NOMO-1 treated with DMSO at 0.1 percent for 48 hours (cell line): ENCODE data around the gene PRRG4.
"Not testable (repeated sequence)": the region's sequence is repeated elsewhere in the genome, so short reads cannot be mapped to it uniquely, and the experiment has no call there.

Experiments used
- DNase-seq: peaks from one replicate; lab custom pipeline; 2025; ENCODE audit not compliant: unreplicated experiment; lab: John Stamatoyannopoulos, UW

The PRRG4 gene

DNA sequence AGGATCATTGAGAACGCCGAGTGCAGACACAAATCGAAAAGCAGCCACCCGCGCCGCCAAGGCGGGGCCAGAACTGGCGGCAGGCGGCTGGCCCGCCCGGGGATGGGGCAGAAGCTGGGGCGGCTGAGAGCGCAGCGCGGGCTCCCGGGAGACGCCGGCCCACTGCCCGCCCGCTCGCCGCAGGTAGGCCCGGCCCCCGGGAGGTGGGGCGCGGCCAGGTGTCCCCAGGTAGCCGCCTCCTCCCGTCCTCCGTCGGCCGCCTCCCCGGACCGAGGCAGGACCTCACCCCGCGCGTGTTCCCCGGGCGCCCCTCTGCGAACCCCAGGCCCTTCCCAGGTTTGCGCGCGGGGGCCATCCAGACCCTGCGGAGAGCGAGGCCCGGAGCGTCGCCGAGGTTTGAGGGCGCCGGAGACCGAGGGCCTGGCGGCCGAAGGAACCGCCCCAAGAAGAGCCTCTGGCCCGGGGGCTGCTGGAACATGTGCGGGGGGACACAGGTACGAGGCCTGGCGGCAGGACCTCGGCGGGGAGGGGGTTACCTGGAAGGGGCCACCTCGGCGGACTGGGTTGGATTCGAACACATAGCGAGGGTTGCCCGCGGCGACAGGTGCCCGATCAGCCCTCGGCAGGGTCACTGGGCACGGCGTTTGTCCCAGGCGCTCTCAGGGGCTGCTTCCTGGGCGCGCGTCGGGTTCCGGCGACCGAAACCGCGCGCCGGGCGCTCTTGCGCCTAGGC is at the start of gene PRRG4:
PRRG4 (plus strand) TSS at position 248 of the 733 bp plus-strand sequence. CDS start 603 bp downstream, outside the sequence.
- peak; percentile 80 for DNase-seq

DNA sequence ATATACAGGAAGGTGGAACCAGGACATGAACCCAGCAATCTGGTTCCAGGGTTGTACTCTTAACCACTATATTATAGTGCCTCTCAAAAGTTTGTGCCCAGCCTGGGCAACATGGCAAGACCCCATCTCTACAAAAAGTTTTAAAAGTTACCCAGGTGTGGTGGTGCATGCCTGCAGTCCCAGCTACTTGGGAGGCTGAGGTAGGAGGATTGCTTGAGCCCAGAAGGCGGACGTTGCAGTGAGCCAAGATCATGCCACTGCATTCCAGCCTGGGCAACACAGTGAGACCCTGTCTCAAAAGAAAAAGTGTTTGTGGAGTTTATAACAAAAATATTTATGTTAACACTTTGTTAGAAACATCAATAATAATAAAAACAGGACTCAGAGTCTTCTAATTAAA is 48.9 kb upstream of the PRRG4 start:
- not testable (repeated sequence) for DNase-seq

DNA sequence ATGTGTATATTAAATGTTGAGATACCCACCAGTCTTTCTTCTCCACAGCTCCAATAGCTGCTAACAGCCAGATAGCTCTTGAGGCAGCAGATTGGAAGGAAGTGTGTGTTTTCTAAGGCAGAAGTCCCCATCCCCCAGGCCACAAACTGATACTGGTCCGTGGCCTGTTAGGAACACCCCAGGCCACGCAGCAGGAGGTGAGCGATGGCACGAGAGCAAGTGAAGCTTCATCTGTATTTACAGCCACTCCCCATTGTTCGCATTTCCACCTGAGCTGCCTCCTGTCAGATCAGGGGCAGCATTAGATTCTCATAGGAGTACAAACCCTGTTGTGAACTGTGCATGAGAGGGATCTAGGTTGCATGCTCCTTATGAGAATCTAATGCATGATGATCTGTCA is 48.0 kb upstream of the PRRG4 start:
- no peak for DNase-seq

DNA sequence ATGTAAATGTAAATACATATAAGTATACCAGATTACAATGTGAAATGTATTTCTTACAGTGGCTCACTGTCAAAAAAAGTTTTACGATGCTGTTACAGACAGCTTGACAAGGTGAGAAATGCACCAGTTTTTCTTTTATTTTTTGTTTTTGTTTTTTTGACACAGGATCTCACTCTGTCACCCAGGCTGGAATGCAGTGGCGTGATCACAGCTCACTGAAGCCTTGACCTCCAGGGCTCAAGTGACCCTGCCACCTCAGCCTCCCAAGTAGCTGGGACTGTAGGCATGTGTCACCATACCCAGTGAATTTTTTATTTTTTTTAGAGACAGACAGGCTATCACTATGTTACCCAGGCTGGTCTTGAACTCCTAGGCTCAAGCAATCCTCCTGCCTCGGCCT is 44.5 kb upstream of the PRRG4 start:
- no peak for DNase-seq

DNA sequence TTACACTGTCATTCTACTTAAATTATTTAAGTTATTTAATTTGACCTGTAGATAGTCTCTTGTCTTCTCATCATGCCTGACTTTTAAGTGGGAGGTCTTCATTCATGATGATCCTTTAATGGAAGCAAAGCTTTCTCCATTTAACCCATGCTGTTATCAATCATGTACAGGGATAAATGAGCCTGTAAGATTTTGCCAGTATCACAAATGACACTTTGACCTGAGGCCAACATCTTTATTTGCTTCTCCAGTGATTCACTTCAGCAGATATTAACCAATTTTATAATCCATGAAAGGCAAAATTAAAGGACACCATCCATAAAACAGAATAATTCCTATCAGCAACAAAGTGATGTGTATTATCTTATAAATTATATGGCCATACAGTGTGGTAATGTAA is 42.9 kb upstream of the PRRG4 start:
- DNase-seq, result no peak

DNA sequence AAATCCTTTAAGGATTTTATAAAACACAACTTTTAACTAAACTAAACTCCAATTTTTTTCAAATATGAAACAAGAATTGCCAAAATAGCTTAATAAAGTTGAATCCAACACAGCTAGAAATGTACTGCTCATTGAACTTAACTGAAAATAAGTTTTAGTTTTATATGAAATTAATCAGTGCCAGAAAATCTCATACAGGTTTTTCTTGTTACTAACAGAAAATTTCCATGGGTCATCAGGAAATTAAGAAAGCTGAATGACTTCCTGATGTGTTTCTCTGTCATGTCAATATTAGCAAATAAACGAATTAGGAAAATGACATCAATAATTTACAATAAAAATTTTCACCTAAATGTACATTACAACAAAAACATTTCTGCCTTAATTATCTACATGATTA is 38.8 kb upstream of the PRRG4 start:
- DNase-seq, result no peak

DNA sequence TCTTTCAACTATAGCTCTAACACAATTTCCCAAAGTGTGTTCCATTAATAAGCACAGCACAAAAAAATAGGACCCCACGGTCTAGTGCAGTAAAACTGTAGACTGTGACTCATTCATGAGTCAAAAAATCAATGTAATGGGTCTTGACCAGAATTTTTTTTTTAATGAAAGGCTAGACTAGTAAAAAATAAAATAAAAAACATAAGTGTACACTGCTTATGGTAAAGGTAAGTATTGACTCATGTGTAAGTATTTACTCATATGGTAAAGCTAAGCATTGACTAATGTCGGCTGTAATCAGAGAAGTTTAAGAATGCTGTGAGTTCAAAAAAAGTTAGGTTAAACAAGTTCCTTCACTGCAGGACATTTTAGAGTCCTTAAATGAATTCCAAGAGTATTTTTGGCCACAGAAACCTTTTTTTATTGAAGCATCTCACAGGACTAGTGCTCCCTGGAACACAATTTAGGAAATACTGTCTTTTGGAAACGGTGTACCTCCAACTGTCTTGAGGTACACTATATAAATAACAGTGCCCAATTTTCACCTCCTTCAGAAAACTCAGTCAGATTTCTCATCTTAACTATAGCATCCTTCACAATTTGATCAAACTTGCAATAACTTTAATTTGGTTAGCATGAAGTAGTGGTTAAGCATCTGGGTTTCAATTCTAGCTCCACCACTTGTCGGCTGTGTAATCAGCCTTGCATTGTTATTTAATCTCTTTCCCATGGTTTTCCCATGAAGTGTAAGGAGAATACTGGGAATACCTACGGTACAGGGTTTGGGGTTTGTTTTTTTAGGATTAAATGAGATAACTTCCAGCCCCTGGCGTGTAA is 37.4 kb upstream of the PRRG4 start:
- DNase-seq, result no peak

DNA sequence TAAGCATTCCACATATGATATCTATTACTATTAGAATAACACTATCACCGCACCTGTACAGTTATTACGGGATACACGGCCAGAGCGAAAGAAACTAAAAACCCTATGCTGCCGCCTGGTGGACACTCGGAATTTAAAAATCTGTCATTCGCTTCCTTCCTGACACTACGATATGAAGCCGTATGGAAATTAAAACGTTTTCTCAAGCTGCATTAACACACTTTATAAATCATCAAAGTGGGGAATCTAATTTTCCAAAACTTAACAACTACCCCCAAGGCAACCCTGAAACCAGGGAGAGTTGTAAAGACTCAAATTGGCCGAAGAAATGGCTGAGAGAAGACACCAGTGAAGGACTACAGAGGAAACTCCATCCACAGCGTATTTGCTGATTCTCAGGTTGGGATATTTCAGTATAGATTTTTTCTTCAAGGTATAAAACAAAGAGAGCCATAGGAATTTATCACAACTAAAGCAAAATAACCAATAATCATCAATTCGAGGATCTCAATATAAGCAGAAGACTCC is 36.7 kb upstream of the PRRG4 start:
- peak; percentile 21 for DNase-seq

DNA sequence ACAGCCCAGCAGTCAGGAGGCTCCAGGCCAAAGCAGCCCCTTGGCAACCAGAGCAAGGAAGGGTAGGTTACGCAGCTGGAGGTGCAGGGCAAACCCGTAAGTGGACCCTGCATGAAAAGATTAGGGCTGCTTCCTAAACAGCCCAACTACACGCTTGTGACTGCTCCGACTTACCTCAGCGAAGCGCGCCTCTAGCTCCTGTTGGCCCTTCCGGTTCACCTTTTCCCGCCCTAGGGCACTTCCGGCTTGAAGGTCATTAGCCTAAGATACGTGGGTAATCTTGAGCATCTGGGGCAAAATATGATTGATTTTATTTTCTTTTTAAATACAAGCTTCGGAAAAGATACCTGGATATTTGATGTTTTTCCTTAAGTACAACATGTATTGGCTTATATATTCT is 35.3 kb upstream of the PRRG4 start, which contains the start of gene CCDC73:
CCDC73 (minus strand) TSS at position 224 of the 400 bp plus-strand sequence. CDS start 34,419 bp downstream, outside the sequence.
- no peak for DNase-seq

DNA sequence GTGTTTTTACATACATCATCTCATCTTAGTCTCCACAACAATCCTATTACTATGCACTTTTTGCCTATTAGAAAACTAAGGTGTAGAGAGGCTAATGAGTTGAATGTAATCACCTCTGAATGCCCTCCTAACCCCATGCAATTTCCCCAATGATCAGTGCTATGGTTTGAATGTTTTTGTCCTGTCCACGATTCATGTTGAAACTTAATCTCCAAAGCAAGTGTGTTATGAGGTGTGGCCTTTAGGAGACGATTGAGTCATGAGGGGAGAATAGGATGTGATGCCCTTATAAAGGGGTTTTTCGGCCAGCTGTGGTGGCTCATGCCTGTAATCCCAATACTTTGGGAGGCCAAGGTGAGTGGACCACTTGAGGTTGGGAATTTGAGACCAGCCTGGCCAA is 33.3 kb upstream of the PRRG4 start:
- no peak for DNase-seq

DNA sequence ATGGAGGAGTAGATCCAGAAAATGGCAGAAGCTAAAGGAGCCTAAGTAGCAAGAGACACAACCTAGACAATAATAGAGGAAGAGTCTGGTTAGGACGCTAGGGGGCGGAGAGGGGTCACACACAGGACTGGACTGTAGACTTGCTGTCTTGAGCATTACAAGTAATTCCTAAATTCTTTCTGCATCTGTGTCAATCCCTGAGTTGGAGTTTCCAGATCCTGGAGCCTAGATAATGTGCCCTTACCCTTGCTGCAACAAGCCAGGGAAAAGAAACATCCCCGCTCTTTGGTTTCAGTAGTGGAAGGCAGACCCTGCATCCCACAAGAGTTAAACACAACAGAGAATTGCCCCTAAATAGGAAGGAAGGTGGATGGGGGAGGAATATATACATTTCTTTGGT is 20.4 kb upstream of the PRRG4 start:
- peak; percentile 69 for DNase-seq

DNA sequence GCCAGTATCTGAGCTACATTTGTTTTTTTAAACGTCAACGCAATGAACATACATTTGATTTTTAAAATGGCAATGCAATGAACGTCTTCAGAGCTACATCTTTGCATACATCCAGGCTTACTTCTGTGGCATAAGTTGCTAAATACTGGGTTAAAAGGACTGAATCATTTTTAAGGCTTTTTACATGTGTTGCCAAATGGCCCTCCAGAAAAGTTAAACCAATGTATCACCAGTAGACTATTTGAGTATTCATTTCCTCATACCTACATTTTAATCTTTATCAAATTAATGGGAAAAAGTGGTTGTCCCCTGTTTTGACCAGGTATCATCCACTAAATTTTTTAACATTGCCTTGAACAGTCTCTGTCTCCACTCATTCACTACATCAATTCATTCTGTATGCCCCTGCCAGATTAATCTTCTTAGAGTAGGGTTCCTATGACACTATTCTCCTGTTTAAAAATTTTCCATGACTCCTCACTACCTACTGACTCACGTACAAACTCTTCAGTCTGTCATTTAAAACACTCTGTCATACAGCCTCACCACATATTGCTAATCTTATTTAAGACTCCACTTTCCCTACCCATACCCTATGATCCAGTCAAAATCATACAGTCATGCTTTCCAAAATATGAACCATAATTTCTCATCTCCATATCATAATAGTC is 12.4 kb upstream of the PRRG4 start:
- DNase-seq, result no peak

DNA sequence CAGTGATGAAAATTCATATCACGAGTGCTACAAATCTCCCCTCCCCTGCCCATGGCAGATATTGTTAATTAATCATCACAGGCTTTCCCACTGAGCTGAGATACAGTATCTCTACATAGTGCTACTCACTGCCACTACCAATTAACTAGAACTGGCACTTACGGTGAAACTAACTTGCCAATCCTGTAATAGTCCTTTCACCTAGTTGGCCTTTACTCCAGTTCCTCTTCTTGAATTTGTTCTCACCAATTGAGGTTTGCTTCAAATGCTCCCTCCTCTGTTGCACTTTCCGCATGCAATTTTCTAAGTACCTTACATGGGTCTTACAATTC is 11.9 kb upstream of the PRRG4 start:
- DNase-seq, result no peak

DNA sequence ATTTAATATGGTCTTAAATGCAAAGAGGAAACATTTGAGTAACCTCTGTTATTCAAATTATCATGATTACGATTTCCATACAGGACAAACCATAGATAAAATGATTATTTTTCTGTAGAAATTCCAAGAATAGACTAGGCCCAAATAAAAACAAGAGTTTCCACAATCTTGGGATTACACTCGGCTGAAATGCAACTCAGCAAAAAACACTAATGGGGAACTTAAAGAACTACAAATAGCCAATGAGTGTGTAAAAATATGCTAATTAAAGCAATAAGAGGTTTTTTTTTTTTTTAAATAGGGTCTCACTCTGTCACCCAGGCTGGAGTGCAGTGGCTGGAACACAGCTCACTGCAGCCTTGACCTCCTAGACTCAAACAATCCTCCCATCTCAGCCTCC is 10.5 kb upstream of the PRRG4 start:
- DNase-seq, result no peak

DNA sequence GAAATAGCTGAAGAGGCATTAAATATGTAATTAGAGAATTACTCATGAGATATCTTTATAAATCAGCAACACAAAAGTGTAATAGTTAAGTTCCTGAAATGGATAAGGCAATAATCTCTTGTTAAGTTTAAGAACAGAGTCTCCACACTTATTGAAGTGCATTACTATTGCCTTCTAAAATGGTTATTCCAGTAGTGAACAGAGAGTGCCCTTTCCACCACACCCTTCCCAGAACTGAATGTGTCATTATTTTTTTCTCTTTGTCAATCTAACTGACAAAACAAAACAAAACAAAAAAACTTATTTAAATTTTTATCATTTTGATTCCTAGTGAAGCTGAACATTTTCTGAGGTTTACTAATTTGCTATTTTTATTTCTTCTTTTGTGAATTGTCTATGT is 9.2 kb upstream of the PRRG4 start:
- no peak for DNase-seq

DNA sequence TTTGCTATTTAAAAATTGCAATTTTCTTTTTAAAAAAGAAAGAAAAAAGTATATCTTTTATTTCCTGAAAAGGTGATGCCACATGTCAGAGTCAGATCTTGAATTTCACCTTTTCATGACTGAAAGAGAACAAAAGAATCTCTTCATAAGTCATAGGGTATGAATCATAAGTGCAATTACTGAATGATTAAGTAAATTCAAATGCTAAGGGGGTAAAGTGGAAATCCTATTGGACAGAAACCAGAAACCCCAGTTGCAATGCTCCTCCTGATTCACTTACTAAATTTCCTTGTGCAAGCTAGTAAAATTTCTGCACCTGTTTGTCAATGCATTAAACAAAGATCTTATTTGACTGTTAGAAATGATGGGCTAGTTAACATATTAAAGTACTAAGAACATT is 8.2 kb upstream of the PRRG4 start:
- peak; percentile 21 for DNase-seq

DNA sequence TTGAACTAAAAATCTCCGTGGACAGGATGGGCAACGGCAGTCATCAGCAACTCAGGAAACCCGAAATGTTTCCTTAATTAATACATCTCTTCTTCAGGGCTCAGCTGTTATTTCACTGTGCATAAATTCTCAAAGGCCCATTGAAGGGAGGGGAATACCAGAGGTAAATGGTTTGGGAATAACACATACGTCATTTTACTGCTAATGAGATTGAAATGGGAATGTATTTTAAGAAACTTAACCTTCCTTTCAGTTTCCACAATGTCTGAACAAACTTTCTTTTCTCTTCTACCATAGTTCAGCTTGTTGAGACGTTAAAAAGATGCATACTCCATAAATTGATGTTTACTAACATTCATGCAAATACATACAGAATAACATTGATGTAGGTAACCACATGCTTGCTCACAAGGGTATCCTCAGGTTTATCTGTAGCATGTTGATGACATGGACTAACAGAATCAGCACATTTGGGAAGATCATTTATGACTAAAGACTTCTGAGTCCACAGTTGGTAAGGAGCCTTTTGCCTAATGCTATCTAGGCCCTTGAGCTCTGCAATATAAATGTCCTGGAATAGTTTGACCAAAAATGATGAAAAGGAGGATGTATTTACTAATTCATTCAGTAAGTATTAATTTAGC is 7.7 kb upstream of the PRRG4 start:
- DNase-seq, result no peak

DNA sequence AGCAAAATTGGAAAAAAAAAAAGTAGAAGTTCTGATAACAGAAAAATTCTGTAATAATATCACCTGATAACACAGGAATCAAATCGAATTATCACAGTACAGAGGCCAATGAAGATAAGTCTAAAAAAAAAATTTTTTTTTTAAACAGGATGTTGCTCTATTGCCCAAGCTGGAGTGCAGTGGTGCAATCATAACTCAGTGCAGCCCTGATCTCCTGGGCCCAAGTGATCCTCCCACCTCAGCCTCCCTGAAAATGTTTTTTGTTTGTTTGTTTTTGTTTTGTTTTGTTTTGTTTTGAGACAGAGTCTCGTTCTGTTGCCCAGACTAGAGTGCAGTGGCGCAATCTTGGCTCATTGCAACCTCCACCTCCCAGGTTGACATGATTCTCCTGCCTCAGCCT is 6.1 kb upstream of the PRRG4 start:
- DNase-seq, result peak; percentile 43

DNA sequence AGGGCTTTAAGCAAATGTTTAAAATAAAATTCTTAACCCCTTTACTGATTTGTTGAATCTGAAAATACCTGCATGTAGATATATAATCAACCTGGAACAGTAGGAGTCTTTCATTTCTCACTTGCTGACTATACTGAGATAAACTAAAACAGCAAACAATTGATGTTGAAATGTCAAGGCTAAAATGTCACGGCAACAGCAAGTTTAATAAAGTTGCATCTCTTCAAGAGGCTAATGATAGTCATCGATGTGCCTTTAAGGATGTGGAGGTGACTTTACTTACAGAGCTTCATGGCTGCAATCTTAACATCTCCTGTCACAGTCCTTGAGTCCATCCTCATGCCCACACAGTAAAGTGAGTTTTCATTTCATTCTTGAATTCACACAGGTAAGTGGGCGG is 3.6 kb upstream of the PRRG4 start:
- no peak for DNase-seq

DNA sequence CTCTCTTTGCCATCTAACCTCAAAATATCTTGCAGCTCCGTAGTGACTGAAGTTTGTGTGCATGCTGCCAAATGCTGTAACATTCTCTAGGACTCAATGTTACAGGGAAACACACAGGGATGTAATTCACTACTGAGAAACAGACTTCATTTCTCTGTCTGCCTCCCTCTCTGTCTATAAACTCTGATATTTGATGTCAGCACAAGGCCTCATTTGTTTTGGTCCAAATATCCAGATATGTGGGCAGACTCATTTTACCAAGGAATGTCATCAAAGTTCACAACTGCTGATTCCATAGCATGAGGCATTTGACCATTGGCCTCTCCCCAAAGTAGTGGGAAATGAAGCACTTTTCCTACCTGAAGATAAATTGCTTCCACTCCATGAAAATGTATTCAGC is 2.5 kb upstream of the PRRG4 start:
- DNase-seq, result no peak

DNA sequence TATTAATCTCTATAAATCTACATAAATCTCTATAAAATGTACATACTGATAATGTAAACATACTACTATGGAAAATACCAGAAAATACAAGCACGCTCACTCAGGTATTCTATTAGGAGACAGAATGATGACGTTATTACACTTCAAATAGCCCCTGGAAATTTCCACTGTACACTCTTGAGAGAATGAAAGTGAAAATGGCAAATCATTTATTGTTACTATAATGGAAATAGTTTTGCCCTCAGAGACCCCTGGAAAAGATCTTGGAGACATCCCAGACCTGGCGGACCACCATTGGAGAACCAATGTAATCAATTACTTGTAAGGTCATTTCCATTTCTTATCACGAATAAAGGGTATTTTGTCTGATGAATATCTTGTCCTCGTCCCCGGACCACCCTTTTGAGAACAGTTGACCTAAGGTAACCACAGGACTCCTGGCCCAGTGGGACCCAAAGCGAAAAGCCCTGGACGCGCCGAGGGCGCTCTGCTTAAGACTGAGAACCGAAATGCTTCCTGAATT is 509 bp upstream of the PRRG4 start:
- peak; percentile 39 for DNase-seq
